Parathyroid adenoma (tissue), 2 donors: ENCODE results near the gene RHCE.

Experiments
- H2AFZ ChIP-seq: fragments of 300-600 bp; sonication (generic); one replicate; pipeline ENCODE4 v1.7.0; 2017; ENCODE audit warnings: antibody characterized with exemption, mild to moderate bottlenecking
- H3K27ac ChIP-seq: fragments of 300-600 bp; sonication (generic); one replicate; pipeline ENCODE4 v1.7.0; 2017
- H3K27me3 ChIP-seq: fragments of 300-600 bp; sonication (generic); one replicate; pipeline ENCODE4 v1.7.0; 2017; ENCODE audit warnings: low read length; ENCODE audit not compliant: control insufficient read depth, insufficient read depth
- H3K36me3 ChIP-seq: fragments of 300-600 bp; sonication (generic); one replicate; pipeline ENCODE4 v1.7.0; 2017; ENCODE audit warnings: low read length; ENCODE audit not compliant: control insufficient read depth, insufficient read depth
- H3K4me1 ChIP-seq: fragments of 300-600 bp; sonication (generic); one replicate; pipeline ENCODE4 v1.7.0; 2017; ENCODE audit warnings: control low read depth
- H3K4me2 ChIP-seq: fragments of 300-600 bp; sonication (generic); one replicate; pipeline ENCODE4 v1.7.0; 2017; ENCODE audit warnings: low read length
- H3K4me3 ChIP-seq: fragments of 300-600 bp; sonication (generic); one replicate; pipeline ENCODE4 v1.7.0; 2017; ENCODE audit warnings: low read depth, low read length
- H3K79me2 ChIP-seq: fragments of 300-600 bp; sonication (generic); one replicate; pipeline ENCODE4 v1.7.0; 2017; ENCODE audit warnings: control low read depth
- H3K9ac ChIP-seq: fragments of 300-600 bp; sonication (generic); one replicate; pipeline ENCODE4 v1.7.0; 2017; ENCODE audit warnings: mild to moderate bottlenecking
- H3K9me3 ChIP-seq: fragments of 300-600 bp; sonication (generic); one replicate; pipeline ENCODE4 v1.7.0; 2017; ENCODE audit warnings: low read length; ENCODE audit not compliant: control insufficient read depth
- TF ChIP-seq, protein P1 (sequence below): fragments of 300-600 bp; sonication (generic); IDR thresholded peaks from one replicate; pipeline ENCODE4 v1.7.0; 2017; ENCODE audit warnings: antibody characterized with exemption, mild to moderate bottlenecking
- donor health status: primary hyperparathyroidism.

RHCE gene

DNA sequence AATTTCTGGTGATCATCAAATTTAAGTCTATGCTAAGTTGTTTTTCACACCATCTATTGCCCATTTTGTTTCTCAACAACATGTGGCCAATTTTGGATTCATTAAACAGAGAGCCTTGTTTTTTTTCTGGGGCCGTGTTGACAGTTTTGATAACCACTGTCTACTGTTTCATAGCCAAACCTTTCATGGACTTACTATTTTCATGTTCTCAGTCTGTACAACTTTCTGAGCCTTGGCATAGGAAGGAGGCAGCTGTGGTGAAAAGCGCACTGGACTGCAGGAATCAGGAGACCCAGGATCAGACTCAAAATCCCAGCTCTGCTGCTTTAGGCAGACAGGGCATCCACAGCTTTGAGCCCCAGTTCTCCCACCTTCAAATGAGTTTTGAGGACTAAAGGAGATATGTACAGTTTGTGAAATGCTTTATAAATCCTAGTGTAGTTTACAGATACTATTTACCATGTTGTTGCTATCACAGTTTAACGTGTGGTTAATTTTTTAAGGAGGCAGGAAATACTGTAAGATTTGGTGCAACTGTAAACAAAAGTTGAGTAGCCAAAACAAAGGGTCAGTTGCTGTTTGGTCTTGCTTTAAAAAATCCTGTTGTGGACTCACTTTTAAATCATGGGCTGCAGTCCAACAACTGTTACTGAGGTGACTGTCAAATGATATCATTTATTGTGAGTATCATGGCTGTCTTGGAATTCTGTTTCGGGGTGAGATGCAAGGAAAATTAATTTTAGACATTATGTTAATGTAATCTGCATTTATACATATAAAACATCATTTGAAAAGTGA is 13.0 kb upstream of the RHCE start:
- no peaks in the 10 kb centered on the region for H3K27me3 ChIP-seq
- H3K79me2 ChIP-seq, result peaks cover 2% of the 10 kb centered on the region
- peak overlapping the region; percentile 14 for H3K4me2 ChIP-seq
- TF ChIP-seq, protein P1, sequence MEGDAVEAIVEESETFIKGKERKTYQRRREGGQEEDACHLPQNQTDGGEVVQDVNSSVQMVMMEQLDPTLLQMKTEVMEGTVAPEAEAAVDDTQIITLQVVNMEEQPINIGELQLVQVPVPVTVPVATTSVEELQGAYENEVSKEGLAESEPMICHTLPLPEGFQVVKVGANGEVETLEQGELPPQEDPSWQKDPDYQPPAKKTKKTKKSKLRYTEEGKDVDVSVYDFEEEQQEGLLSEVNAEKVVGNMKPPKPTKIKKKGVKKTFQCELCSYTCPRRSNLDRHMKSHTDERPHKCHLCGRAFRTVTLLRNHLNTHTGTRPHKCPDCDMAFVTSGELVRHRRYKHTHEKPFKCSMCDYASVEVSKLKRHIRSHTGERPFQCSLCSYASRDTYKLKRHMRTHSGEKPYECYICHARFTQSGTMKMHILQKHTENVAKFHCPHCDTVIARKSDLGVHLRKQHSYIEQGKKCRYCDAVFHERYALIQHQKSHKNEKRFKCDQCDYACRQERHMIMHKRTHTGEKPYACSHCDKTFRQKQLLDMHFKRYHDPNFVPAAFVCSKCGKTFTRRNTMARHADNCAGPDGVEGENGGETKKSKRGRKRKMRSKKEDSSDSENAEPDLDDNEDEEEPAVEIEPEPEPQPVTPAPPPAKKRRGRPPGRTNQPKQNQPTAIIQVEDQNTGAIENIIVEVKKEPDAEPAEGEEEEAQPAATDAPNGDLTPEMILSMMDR, result no peak
- H3K9me3 ChIP-seq, result no peaks in the 10 kb centered on the region
- H3K9ac ChIP-seq, result no peak overlapping the region
- H3K27ac ChIP-seq, result no peak overlapping the region
- peak overlapping the region; percentile 11 for H3K4me3 ChIP-seq
- no peak overlapping the region for H2AFZ ChIP-seq
- no peaks in the 10 kb centered on the region for H3K36me3 ChIP-seq
- peaks cover 3% of the 10 kb centered on the region for H3K4me1 ChIP-seq

DNA sequence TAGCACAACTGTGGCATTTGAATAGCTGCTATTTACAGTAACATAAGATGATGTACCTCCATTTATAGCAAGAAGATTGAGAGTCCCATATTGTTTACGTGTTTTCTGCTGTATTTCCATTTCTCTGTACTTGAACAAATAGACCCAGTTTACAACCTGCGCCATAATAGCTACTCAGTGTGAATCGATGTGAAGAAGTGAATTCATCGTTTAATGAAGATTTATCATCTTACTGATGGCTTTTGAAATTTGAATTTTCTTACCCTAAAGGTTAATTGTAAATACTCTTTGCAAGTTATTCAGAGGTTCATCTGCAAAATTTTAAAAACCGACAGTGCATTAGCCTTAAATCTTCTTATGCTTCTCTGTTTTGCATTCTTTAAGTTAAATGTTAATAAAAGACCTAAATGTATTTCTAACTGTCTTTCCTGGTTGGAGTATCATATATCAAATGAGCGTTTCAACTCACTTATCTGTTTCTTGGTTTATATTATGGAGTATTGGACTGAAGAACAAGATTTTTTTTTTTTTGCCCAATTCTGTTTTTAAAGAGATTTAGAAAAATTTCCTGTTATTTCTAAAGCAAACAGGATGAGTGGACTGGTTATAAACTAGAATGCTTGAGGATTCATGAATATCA is 12.2 kb upstream of the RHCE start:
- Histone ChIP-seq H3K4me1 (peaks cover 3% of the 10 kb centered on the region), H3K9me3 (no peaks in the 10 kb centered on the region), H3K79me2 (peaks cover 2% of the 10 kb centered on the region), H3K4me3 (peak overlapping the region; percentile 11), H2AFZ (no peak overlapping the region), H3K36me3 (no peaks in the 10 kb centered on the region), H3K4me2 (no peak overlapping the region), H3K27ac (no peak overlapping the region), H3K27me3 (no peaks in the 10 kb centered on the region), H3K9ac (no peak overlapping the region)
- TF ChIP-seq, protein P1, result no peak

DNA sequence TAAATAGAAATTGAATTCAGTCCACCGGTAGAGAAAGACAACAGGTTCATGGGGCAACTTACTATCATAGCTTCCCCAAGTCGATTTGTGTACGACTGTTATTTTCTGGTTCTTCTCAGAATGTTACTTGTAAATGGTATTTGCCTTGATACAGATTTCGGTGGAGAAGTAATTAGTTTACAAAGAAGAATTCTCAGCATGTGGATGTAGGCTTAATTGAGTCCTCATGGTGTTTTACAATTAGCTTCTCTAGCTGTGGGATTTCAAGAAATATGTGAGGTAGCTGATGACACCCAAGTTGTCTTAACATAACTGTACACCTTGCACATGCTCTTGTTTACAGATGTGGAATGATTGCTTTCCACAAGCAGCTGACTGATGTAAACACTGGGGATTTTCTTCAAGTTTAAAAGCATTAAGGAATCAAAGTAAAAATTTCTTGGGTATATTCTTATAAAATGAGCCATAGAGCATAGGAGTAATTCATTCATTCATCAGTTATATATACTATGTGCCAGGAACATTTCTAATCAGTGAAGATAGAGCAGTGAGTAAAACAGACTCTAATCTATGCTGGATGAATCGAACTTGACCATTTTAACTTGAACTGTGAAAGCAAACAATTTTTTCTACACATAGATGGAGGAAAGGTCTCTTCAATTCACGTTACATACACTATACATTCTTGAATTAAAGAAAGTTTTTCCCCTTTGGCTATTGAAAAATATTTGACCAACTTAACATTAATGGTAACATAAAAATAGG is 11.5 kb upstream of the RHCE start:
- no peaks in the 10 kb centered on the region for H3K9me3 ChIP-seq
- H3K9ac ChIP-seq, result no peak overlapping the region
- no peaks in the 10 kb centered on the region for H3K79me2 ChIP-seq
- peak overlapping the region; percentile 89 for H3K4me2 ChIP-seq
- H3K36me3 ChIP-seq, result no peaks in the 10 kb centered on the region
- no peak overlapping the region for H3K27ac ChIP-seq
- TF ChIP-seq, protein P1, result no peak
- H2AFZ ChIP-seq, result no peak overlapping the region
- H3K4me1 ChIP-seq, result peaks cover 3% of the 10 kb centered on the region
- H3K4me3 ChIP-seq, result peak overlapping the region; percentile 65
- H3K27me3 ChIP-seq, result no peaks in the 10 kb centered on the region

DNA sequence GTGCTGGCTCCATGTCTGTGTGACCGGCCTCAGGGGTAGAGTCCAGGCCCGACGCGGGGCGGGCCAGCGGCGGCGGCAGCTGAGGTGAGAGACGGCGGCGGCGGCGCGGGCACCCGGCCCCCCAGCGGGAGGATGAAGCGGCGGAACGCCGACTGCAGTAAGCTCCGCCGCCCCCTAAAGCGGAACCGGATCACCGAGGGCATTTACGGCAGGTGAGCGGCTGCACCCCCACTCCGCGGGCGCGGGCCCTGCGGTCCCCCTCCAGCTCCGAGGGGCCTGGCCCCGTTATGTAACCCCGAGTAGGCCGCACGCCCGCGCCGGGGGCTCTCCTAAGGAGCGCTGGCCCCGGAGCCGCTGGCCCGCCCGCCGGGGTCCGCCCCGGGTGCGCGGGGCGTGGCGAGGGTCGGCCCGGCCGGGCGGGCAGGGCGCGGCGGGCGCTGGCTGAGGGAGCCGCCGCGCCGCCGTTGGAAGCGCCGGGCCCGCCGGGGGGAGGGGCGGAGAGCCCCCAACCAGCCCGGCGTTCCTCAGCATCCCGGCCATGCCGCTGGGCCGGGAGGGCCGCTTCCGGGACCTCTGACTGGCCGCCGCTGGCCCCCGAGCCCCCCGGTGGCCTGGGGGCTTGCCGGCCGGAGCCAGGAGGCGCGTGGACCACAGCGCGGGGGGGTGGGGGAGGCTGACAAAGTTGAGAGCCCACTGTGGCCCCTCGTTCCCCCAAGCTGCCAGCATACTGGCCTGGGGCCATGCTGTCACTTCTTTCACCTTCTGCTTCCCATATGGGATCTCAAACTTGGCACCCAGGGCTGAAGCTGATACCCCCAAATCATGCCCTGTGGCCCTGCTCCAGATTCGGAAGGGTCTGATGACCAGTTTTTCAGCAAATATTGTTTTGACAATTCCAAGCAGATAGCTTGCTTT is 10.6 kb upstream of the RHCE start:
- peaks cover 3% of the 10 kb centered on the region for H3K4me1 ChIP-seq
- H2AFZ ChIP-seq, result peak overlapping the region; percentile 51
- peak overlapping the region; percentile 72 for H3K27ac ChIP-seq
- H3K9ac ChIP-seq, result peak overlapping the region; percentile 53
- H3K27me3 ChIP-seq, result no peaks in the 10 kb centered on the region
- TF ChIP-seq, protein P1, result no peak
- H3K79me2 ChIP-seq, result no peaks in the 10 kb centered on the region
- H3K36me3 ChIP-seq, result no peaks in the 10 kb centered on the region
- H3K9me3 ChIP-seq, result no peaks in the 10 kb centered on the region
- peak overlapping the region; percentile 89 for H3K4me2 ChIP-seq
- peak overlapping the region; percentile 66 for H3K4me3 ChIP-seq
